GM19467 (cell line): ENCODE results near the gene TARBP1.
A peak's percentile ranks its signal among the peaks of the same experiment; 100 is the strongest.
"Not testable (repeated sequence)": the region's sequence is repeated elsewhere in the genome, so short reads cannot be mapped to it uniquely, and the experiment has no call there.

Experiments used
- ATAC-seq: cut with Tn5 transposase; IDR thresholded peaks from one replicate; pipeline ENCODE4 v1.9.1; 2021; ENCODE audit warnings: mild to moderate bottlenecking, moderate library complexity; ENCODE audit not compliant: unreplicated experiment

The TARBP1 gene, protein sequence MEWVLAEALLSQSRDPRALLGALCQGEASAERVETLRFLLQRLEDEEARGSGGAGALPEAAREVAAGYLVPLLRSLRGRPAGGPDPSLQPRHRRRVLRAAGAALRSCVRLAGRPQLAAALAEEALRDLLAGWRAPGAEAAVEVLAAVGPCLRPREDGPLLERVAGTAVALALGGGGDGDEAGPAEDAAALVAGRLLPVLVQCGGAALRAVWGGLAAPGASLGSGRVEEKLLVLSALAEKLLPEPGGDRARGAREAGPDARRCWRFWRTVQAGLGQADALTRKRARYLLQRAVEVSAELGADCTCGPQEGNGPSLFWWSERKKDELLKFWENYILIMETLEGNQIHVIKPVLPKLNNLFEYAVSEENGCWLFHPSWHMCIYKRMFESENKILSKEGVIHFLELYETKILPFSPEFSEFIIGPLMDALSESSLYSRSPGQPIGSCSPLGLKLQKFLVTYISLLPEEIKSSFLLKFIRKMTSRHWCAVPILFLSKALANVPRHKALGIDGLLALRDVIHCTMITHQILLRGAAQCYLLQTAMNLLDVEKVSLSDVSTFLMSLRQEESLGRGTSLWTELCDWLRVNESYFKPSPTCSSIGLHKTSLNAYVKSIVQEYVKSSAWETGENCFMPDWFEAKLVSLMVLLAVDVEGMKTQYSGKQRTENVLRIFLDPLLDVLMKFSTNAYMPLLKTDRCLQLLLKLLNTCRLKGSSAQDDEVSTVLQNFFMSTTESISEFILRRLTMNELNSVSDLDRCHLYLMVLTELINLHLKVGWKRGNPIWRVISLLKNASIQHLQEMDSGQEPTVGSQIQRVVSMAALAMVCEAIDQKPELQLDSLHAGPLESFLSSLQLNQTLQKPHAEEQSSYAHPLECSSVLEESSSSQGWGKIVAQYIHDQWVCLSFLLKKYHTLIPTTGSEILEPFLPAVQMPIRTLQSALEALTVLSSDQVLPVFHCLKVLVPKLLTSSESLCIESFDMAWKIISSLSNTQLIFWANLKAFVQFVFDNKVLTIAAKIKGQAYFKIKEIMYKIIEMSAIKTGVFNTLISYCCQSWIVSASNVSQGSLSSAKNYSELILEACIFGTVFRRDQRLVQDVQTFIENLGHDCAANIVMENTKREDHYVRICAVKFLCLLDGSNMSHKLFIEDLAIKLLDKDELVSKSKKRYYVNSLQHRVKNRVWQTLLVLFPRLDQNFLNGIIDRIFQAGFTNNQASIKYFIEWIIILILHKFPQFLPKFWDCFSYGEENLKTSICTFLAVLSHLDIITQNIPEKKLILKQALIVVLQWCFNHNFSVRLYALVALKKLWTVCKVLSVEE (N-terminal part only)

DNA sequence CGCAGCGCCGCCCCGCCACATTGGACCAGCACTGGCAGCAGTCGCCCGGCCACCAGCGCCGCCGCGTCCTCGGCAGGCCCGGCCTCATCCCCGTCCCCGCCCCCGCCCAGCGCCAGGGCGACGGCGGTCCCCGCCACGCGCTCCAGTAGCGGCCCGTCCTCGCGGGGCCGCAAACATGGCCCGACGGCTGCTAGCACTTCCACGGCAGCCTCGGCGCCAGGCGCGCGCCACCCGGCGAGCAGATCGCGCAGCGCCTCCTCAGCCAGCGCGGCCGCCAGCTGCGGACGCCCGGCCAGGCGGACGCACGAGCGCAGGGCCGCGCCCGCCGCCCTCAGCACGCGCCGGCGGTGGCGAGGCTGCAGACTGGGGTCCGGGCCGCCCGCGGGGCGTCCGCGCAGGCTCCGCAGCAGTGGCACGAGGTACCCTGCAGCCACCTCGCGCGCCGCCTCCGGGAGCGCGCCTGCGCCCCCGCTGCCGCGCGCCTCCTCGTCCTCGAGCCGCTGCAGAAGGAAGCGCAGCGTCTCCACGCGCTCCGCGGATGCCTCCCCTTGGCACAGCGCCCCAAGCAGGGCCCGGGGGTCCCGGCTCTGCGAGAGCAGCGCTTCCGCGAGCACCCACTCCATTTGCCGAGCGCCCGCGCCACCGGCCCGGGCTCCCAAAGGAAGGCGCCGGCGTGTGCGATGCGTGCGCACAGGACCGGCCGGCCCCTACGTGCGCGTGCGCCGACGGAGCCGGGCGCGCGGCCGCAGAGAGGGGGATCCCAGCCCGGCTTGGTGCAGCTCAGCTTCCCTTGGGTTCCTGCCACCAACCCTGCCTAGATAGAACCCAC lies at the start of gene TARBP1:
TSS of gene TARBP1 (minus strand) at position 699 of the 829 bp plus-strand sequence. CDS start at position 623, 76 bp downstream.
- peak; percentile 62 for ATAC-seq

- no peak for ATAC-seq
These were observed 49.3 kb upstream of the TARBP1 start for GRCh38 chr1:234528074-234528865.

- ATAC-seq = no peak
These were observed 48.4 kb upstream of the TARBP1 start for GRCh38 chr1:234527346-234527745.

GRCh38 chr1:234526922-234527321 lies 47.9 kb upstream of the TARBP1 start:
- no peak for ATAC-seq

DNA sequence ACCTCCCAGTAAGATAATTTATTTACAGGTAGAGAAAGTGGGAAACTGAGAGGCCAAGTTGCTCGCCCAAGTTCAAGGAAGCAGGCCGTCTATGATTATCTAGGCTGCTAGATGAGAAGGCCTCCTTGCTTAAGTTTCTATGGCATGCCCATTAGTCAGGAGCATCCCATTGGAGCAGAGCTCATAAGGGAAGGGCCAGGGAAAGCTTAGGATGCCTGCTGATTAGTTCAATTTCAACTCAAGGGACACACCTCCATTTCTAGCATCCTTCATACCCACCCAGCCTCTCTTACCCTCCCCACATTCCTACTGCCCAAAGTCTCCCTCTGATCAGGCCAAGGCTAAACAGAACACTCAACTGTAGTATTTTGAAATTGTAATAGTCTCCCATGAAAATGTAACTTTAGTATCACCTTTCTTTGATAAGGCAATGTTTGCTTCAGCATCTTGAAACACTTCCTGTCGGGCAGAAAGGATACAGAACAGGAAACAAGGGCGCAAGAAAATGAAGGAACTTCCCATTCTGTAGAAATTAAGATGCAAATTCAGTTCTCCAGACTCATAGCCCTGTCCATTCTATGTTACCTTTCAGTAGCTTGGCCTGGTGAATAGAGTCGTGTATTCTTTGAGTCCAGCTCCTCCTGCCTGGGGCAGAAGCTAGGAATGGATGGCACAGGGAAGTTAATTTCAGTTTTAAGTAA lies 46.3 kb upstream of the TARBP1 start:
- ATAC-seq = no peak

GRCh38 chr1:234521836-234522235 lies 42.9 kb upstream of the TARBP1 start:
- ATAC-seq = no peak

- ATAC-seq = no peak
These were observed 42.2 kb upstream of the TARBP1 start for GRCh38 chr1:234520908-234521817.

DNA sequence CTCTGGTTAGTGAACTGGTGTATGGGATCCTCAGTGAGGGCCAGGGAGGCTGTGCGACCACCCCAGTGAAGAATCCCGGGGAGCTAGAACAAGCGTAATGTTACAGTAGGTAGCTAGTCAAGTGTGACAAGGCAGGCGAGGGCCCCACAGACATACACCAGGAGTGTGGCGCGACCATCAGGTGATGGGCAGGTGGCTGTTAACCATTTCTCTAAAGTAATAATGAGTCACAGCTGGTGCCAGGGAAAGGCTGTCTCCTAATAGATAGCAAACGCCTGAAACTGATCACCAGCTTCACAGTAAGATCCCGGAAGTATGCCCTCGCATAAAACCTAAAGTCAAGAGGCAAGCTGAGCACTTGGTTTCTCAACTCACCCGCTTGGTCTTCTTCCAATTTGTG lies 40.5 kb upstream of the TARBP1 start:
- no peak for ATAC-seq

- no peak for ATAC-seq
These were observed 39.9 kb upstream of the TARBP1 start for GRCh38 chr1:234518876-234519275.

DNA sequence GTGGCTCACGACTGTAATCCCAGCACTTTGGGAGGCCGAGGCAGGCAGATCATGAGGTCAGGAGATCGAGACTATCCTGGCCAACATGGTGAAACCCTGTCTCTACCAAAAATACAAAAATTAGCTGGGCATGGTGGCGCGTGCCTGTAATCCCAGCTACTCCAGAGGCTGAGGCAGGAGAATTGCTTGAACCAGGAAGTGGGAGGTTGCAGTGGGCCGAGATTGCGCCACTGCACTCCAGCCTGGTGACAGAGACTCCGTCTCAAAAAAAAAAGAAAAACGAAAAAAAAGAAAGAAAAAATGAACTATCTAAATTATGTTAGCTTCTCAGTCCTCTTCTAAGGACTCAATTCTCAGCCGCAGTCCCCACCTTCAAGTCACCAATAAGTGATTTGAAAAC lies 39.1 kb upstream of the TARBP1 start:
- not testable (repeated sequence) for ATAC-seq

- no peak for ATAC-seq
These were observed 38.3 kb upstream of the TARBP1 start for GRCh38 chr1:234517110-234517802.

- no peak for ATAC-seq
These were observed 36.9 kb upstream of the TARBP1 start for GRCh38 chr1:234515821-234516241.

DNA sequence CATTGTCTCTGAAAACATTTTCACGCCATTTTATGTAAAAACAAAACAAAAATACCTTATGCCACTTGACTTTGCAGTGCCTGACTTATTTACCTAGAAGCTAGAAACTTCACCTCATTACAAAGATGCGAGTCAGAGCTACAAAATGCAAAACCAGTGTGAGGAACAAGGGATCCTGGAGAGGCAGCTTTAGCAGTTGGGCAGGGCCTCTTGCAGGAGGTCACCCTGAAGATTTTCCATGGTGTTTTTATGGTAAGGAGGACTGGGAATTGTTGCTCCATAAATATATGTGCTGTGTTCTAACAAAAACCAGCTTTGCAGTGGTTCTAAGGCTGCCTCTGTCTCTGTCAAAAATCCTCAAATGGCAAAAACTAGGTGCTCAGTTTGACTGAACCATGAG lies 36.4 kb upstream of the TARBP1 start:
- ATAC-seq = no peak

DNA sequence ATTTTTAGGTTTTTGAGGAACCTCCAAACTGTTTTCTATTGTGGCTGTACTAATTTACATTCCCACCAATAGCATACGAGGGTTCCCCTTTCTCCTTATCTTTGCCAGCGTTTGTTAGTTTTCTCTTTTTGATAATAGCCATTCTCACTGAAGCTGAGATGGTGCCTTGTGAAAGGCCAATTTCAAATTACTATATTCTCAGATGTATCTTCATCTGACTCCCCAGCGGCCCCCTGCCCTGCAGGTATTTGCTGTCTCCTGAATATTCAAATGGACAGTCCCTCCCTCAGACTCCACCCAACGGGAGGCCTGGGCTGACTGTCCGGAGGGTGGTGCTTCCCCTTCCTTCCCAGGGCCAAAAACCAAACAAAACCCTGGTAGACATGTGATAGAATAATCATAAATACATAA lies 33.5 kb upstream of the TARBP1 start:
- ATAC-seq = no peak

- ATAC-seq = no peak
These were observed 30.7 kb upstream of the TARBP1 start for GRCh38 chr1:234509457-234510328.
